HCT116 (cell line): ENCODE results near the gene ZNF76. TPM values are rescaled to one million over a fixed set of nuclear protein-coding genes. Genes with fewer than 3 reads are reported as not detected.

Experiments used
- ATAC-seq: fragments of 200-7000 bp; cut with Tn5 transposase; 2 replicates; pipeline ENCODE4 v1.9.1; 2020; ENCODE audit warnings: mild to moderate bottlenecking, moderate library complexity
- BruUV-seq: library from RNA; stranded (reverse); fragments of 400-500 nt; replicated peaks from 2 replicates; lab custom pipeline; 2021; lab: Mats Ljungman, UMichigan
- CTCF ChIA-PET: fragments of 300-600 bp; sonication (Branson Sonifier 250); formaldehyde crosslinking; loops from one replicate; lab custom pipeline; 2021; ENCODE audit warnings: antibody characterized with exemption; lab: Charles Lee
- POLR2A ChIA-PET: fragments of 300-600, 350-600 bp; sonication (Branson Sonifier 250); formaldehyde crosslinking; loops from one replicate; lab custom pipeline; 2021; ENCODE audit warnings: antibody characterized with exemption; lab: Charles Lee
- RAD21 ChIA-PET, 2 experiments: fragments of 300-600 bp; sonication (Branson Sonifier 250); formaldehyde crosslinking; loops; one replicate each; lab custom pipeline; 2023; ENCODE audit warnings: low total read pairs in 2 of 2; ENCODE audit not compliant: uncharacterized antibody in 2 of 2, unreplicated experiment in 2 of 2, low non-redundant PET in 1 of 2; lab: Charles Lee
- DNase-seq: peaks from one replicate; pipeline ENCODE4 v3.0.0-alpha.2; 2010; ENCODE audit warnings: low read depth, low spot score
- H2AFZ ChIP-seq: fragments of 200-600 bp; shearing (Covaris generic), sonication (generic); 2 replicates; pipeline ENCODE4 v1.6.1; 2017; ENCODE audit warnings: low read depth, mixed run types, mixed read lengths, antibody characterized with exemption, low read length; ENCODE audit not compliant: poor library complexity, severe bottlenecking
- H3K27ac ChIP-seq: 2 replicates; pipeline ENCODE4 v1.5.1; 2012; ENCODE audit warnings: low read depth, low read length
- H3K27me3 ChIP-seq: fragments of 200-600 bp; sonication (generic); 2 replicates; pipeline ENCODE4 v1.6.1; 2016; ENCODE audit warnings: mixed run types, low read length, mixed read lengths; ENCODE audit not compliant: insufficient read depth
- H3K36me3 ChIP-seq, 2 experiments: fragments of 200-500 bp in 1 of 2; fragments of 200-600 bp in 1 of 2; sonication (Bioruptor generic) in 1 of 2; sonication (generic) in 1 of 2; 2 replicates each; pipeline versions ENCODE4 v1.5.1 to v1.6.1; 2014 to 2016; ENCODE audit warnings: low read length in 2 of 2, inconsistent platforms in 1 of 2, mixed read lengths in 1 of 2, mixed run types in 1 of 2; ENCODE audit not compliant: insufficient read depth in 2 of 2, control insufficient read depth in 1 of 2
- H3K4me1 ChIP-seq, 2 experiments: fragments of 200-600 bp in 1 of 2; sonication (generic) in 1 of 2; 2 replicates each; pipeline versions ENCODE4 v1.5.1 to v1.6.1; 2012 to 2017; ENCODE audit warnings: low read length in 2 of 2, inconsistent platforms in 1 of 2, mild to moderate bottlenecking in 1 of 2, mixed read lengths in 1 of 2, mixed run types in 1 of 2, moderate library complexity in 1 of 2; ENCODE audit not compliant: insufficient read depth in 2 of 2, control insufficient read depth in 1 of 2
- H3K4me2 ChIP-seq: fragments of 200-600 bp; sonication (generic); 2 replicates; pipeline ENCODE4 v1.6.1; 2017; ENCODE audit warnings: mixed run types, low read length, mixed read lengths
- H3K4me3 ChIP-seq, 2 experiments: fragments of 200-600 bp in 1 of 2; sonication (generic) in 1 of 2; replicated peaks in 1 of 2; 2 replicates each; pipeline ENCODE4 v1.5.1; 2011 to 2016; ENCODE audit warnings: low read length in 2 of 2, control low read depth in 1 of 2, low read depth in 1 of 2, mild to moderate bottlenecking in 1 of 2, mixed read lengths in 1 of 2, mixed run types in 1 of 2
- H3K79me2 ChIP-seq: fragments of 200-600 bp; sonication (generic); 2 replicates; pipeline ENCODE4 v1.6.1; 2017; ENCODE audit warnings: mild to moderate bottlenecking, mixed run types, low read length, moderate library complexity, mixed read lengths; ENCODE audit not compliant: insufficient read depth
- H3K9ac ChIP-seq: fragments of 200-600 bp; sonication (generic); 2 replicates; pipeline ENCODE4 v1.6.1; 2016; ENCODE audit warnings: low read length, mixed read lengths
- H3K9me2 ChIP-seq: fragments of 200-600 bp; sonication (generic), shearing (Covaris generic); 2 replicates; pipeline ENCODE4 v1.6.1; 2017; ENCODE audit warnings: mixed run types, mild to moderate bottlenecking, moderate library complexity; ENCODE audit not compliant: insufficient read depth
- H3K9me3 ChIP-seq, 2 experiments: fragments of 200-500 bp in 1 of 2; fragments of 200-600 bp in 1 of 2; sonication (Bioruptor generic) in 1 of 2; sonication (generic) in 1 of 2; 2 replicates each; pipeline ENCODE4 v1.6.1; 2014 to 2017; ENCODE audit warnings: low read length in 2 of 2, mixed read lengths in 2 of 2, inconsistent platforms in 1 of 2, low read depth in 1 of 2, mild to moderate bottlenecking in 1 of 2, mixed run types in 1 of 2, moderate library complexity in 1 of 2; ENCODE audit not compliant: control insufficient read depth in 1 of 2, insufficient read depth in 1 of 2
- H4K20me1 ChIP-seq: fragments of 200-600 bp; sonication (generic), shearing (Covaris generic); 2 replicates; pipeline ENCODE4 v1.6.1; 2017; ENCODE audit warnings: mixed run types, mild to moderate bottlenecking, moderate library complexity; ENCODE audit not compliant: insufficient read depth
- CBX3 ChIP-seq: IDR thresholded peaks from 2 replicates; pipeline ENCODE4 v1.6.1; 2012; ENCODE audit warnings: low read depth
- CEBPB ChIP-seq: IDR thresholded peaks from 2 replicates; pipeline ENCODE4 v1.6.1; 2012; ENCODE audit warnings: low read depth
- CTCF ChIP-seq, 3 experiments: fragments of 200-600 bp in 1 of 3; sonication (generic) in 1 of 3; IDR thresholded peaks in 2 of 3; conservative IDR thresholded peaks in 1 of 3; 2 replicates each; pipeline ENCODE4 v1.5.1; 2012 to 2017; ENCODE audit warnings: low read depth in 2 of 3, low read length in 2 of 3, antibody characterized with exemption in 1 of 3, borderline replicate concordance in 1 of 3, control low read depth in 1 of 3, mild to moderate bottlenecking in 1 of 3, mixed read lengths in 1 of 3, mixed run types in 1 of 3, moderate library complexity in 1 of 3; ENCODE audit not compliant: insufficient read depth in 1 of 3
- EZH2 ChIP-seq: fragments of 200-600 bp; sonication (generic); IDR thresholded peaks from 2 replicates; pipeline ENCODE4 v1.6.1; 2017; ENCODE audit warnings: antibody characterized with exemption, mixed run types
- EZH2phosphoT487 ChIP-seq: fragments of 200-600 bp; IDR thresholded peaks from 2 replicates; pipeline ENCODE4 v1.6.1; 2018; ENCODE audit warnings: antibody characterized with exemption, borderline replicate concordance
- FOSL1 ChIP-seq: IDR thresholded peaks from 2 replicates; pipeline ENCODE4 v1.6.1; 2012; ENCODE audit warnings: low read depth
- JUND ChIP-seq: IDR thresholded peaks from 2 replicates; pipeline ENCODE4 v1.6.1; 2012
- MAX ChIP-seq: IDR thresholded peaks from 2 replicates; pipeline ENCODE4 v1.6.1; 2012
- POLR2AphosphoS5 ChIP-seq: IDR thresholded peaks from 2 replicates; pipeline ENCODE4 v1.6.1; 2011; ENCODE audit warnings: mild to moderate bottlenecking, low read depth, low read length, moderate library complexity
- RAD21 ChIP-seq: IDR thresholded peaks from 2 replicates; pipeline ENCODE4 v1.6.1; 2012; ENCODE audit warnings: low read depth, mild to moderate bottlenecking
- REST ChIP-seq: IDR thresholded peaks from 2 replicates; pipeline ENCODE4 v1.6.1; 2012; ENCODE audit warnings: low read depth
- SIN3A ChIP-seq: IDR thresholded peaks from 2 replicates; pipeline ENCODE4 v1.6.1; 2012; ENCODE audit warnings: low read depth
- SRF ChIP-seq: IDR thresholded peaks from 2 replicates; pipeline ENCODE4 v1.6.1; 2012; ENCODE audit warnings: low read depth
- TCF7L2 ChIP-seq: IDR thresholded peaks from 2 replicates; pipeline ENCODE4 v1.7.0; 2011; ENCODE audit warnings: borderline replicate concordance, inconsistent platforms; ENCODE audit not compliant: insufficient read depth, insufficient read length; ENCODE audit errors: extremely low read depth
- ZNF274 ChIP-seq: fragments of 200-500 bp; sonication (Bioruptor generic); IDR thresholded peaks from 2 replicates; pipeline ENCODE4 v1.6.1; 2014; ENCODE audit warnings: mild to moderate bottlenecking, low read depth, low read length, inconsistent platforms
- intact Hi-C: fragments of 100-400 bp; cut with micrococcal nuclease; formaldehyde crosslinking; loops from 2 replicates; pipeline ENCODE4 v1.10.0; 2022
- total RNA-seq: library from RNA; stranded (reverse); gene quantifications from one replicate; pipeline ENCODE4 v1.2.1, GENCODE V29; 2021; ENCODE audit not compliant: unreplicated experiment
- TF ChIP-seq, protein P1 (sequence below): IDR thresholded peaks from 2 replicates; pipeline ENCODE4 v1.6.1; 2012

Gene ZNF76
- total RNA-seq, 1 experiment from 2014 or later: 47.5 TPM

DNA sequence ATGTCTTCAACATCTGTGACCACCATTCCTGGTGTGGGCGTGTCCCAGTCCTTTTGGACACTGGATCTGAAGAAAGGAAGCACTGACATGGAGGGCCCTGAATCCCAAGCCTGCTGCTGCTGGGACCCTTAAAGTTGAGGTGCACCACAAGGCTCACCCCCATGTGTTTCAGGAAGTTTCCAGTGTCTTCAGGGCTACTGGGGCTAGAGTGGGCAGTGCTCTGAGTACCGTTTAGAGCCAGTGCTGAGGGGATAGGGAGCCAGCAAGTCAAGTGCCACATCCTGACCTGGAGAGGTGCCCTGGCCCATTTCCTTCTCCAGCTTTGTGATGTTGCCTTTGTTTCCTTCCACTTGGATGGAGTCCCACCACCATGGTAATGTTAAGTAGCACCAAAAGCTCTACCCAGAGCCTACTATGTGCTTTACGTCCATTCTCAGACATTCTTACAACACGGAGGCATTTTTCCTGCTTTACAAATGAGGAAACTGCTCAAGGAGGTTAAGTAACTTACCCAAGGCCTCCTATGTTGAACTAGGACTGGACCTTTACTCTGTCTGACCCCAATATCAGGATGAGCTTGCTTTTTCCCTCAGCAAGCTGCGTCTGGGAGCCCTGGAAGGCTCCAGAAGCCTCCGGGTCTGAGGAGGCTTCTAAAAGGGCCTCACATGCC, 37.5 kb downstream of the ZNF76 start:
- H3K27ac ChIP-seq: peak overlapping the region; percentile 70; the same call in 1 of the 2 replicates
- DNase-seq: no peak
- no TSS peak for BruUV-seq
- H3K9me3 ChIP-seq: no peaks in the 10 kb centered on the region
- RAD21 ChIA-PET: interaction anchor here (1.0 to 1.4 kb wide), 3 partner anchors 44 to 153 kb away, joined by 4 to 7 read pairs (median 5); partner anchors contain the start of gene PPARD (in 1 of the 2)
- no peaks in the 10 kb centered on the region for H3K27me3 ChIP-seq
- POLR2A ChIA-PET: interaction anchor here (1.2 to 2.0 kb wide), 2 partner anchors 171 to 174 kb away, joined by 3 to 6 read pairs; partner anchors contain the start of gene RPL10A
- H4K20me1 ChIP-seq: no peaks in the 10 kb centered on the region
- H3K9ac ChIP-seq: peak overlapping the region; percentile 91
- peak overlapping the region; percentile 90 for H3K4me2 ChIP-seq
- TF ChIP-seq JUND (no peak), EZH2 (no peak), EZH2phosphoT487 (no peak), RAD21 (no peak), ZNF274 (no peak), CEBPB (no peak), CBX3 (no peak), SIN3A (no peak), REST (no peak), CTCF (IDR thresholded peaks at IDR 0.05 in 2 of 3, conservative IDR thresholded peaks at IDR 0.05 in 1 of 3; ENCODE audit: borderline replicate concordance in 1 of 3, insufficient read depth in 1 of 3, low read depth in 2 of 3, low read length in 2 of 3) (no peak), FOSL1 (no peak), MAX (no peak), SRF (no peak), TCF7L2 (no peak), POLR2AphosphoS5 (no peak)
- TF ChIP-seq, protein P1, sequence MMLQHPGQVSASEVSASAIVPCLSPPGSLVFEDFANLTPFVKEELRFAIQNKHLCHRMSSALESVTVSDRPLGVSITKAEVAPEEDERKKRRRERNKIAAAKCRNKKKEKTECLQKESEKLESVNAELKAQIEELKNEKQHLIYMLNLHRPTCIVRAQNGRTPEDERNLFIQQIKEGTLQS: no peak
- TF ChIP-seq, all 23 proteins: peak for 0
- H3K9me2 ChIP-seq: no peaks in the 10 kb centered on the region
- CTCF ChIA-PET: interaction anchor here (1.0 to 3.8 kb wide), 7 partner anchors 31 to 440 kb away, joined by 3 to 46 read pairs (median 4); partner anchors contain the start of genes FANCE and PPARD
- peaks cover 10% of the 10 kb centered on the region in 2 experiments; a peak in 3 of 4 replicates for H3K36me3 ChIP-seq
- no peak; the same call in 1 of the 2 replicates for ATAC-seq
- peak overlapping the region; percentile 84 to 94; a peak in 3 of 4 replicates for H3K4me3 ChIP-seq
- peaks cover 7 to 32% of the 10 kb centered on the region in 2 experiments for H3K4me1 ChIP-seq
- no peak overlapping the region for H2AFZ ChIP-seq
- H3K79me2 ChIP-seq: peaks cover 17% of the 10 kb centered on the region; the same call in 1 of the 2 replicates
- intact Hi-C loops: loop anchor here (1.0 to 2.0 kb wide), 4 partner anchors 46 to 440 kb away; partner anchors contain the start of genes ARMC12, PPARD and RPL10A
